ENCODE results near the gene ANKZF1. TPM values are rescaled to one million over a fixed set of nuclear protein-coding genes. Genes with fewer than 3 reads are reported as not detected.

ANKZF1 gene
- total and polyA plus RNA-seq, 10 of the 15 experiments (the other 5 are each of a cell fraction or from before 2014, with no cell fraction given) = 3.1 to 104 (median 35.0) TPM

DNA sequence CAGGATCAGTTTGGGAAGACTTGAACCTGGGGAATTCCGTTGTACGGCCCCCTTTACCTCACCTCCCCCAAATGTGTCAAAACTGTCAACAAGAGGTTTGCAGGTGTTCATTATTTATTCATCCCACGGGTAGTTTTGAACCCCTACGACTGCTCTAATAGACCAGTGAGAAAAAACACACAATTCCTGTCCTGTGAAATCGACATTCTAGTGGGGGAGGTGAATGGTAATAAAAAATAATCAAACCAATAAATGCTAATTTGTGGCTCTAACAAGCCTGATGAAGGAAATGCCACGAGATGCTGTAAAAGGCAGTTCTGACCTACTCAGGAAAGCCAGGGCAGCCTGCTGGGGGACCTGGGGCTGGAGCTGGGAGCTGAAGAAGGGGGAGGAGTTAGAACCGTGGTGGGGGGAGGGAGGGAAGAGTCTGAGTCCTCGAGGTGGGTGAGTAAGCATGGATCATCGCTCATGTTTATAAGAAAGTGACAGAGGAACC is 49.1 kb downstream of the ANKZF1 start (continued):
- TF ChIP-seq SP1 (IDR thresholded peaks at IDR 0.05; ENCODE audit: low read depth, low read length) = no peak
- TF ChIP-seq, protein P1, sequence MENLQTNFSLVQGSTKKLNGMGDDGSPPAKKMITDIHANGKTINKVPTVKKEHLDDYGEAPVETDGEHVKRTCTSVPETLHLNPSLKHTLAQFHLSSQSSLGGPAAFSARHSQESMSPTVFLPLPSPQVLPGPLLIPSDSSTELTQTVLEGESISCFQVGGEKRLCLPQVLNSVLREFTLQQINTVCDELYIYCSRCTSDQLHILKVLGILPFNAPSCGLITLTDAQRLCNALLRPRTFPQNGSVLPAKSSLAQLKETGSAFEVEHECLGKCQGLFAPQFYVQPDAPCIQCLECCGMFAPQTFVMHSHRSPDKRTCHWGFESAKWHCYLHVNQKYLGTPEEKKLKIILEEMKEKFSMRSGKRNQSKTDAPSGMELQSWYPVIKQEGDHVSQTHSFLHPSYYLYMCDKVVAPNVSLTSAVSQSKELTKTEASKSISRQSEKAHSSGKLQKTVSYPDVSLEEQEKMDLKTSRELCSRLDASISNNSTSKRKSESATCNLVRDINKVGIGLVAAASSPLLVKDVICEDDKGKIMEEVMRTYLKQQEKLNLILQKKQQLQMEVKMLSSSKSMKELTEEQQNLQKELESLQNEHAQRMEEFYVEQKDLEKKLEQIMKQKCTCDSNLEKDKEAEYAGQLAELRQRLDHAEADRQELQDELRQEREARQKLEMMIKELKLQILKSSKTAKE (IDR thresholded peaks at IDR 0.05; ENCODE audit: low read depth, poor library complexity, severe bottlenecking) = peak; percentile 24
- TF ChIP-seq IRF4 (IDR thresholded peaks at IDR 0.05; ENCODE audit: low read depth, low read length) = no peak
- no peak for TF ChIP-seq SREBF2 (IDR thresholded peaks at IDR 0.05; ENCODE audit: low read length)
- TF ChIP-seq KAT2A (conservative IDR thresholded peaks at IDR 0.05; ENCODE audit: control insufficient read depth, low read depth, low read length) = no peak
- no peak for TF ChIP-seq CBX5 (IDR thresholded peaks at IDR 0.05; ENCODE audit: low read depth)
- TF ChIP-seq, protein P2, sequence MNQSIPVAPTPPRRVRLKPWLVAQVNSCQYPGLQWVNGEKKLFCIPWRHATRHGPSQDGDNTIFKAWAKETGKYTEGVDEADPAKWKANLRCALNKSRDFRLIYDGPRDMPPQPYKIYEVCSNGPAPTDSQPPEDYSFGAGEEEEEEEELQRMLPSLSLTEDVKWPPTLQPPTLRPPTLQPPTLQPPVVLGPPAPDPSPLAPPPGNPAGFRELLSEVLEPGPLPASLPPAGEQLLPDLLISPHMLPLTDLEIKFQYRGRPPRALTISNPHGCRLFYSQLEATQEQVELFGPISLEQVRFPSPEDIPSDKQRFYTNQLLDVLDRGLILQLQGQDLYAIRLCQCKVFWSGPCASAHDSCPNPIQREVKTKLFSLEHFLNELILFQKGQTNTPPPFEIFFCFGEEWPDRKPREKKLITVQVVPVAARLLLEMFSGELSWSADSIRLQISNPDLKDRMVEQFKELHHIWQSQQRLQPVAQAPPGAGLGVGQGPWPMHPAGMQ (IDR thresholded peaks at IDR 0.05; ENCODE audit: borderline replicate concordance) = no peak
- TF ChIP-seq TCF7 (IDR thresholded peaks at IDR 0.05; ENCODE audit: borderline replicate concordance) = no peak
- no peak for TF ChIP-seq SMC3 (IDR thresholded peaks at IDR 0.05; ENCODE audit: borderline replicate concordance, low read length)
- TF ChIP-seq ZNF207 (IDR thresholded peaks at IDR 0.05; ENCODE audit: borderline replicate concordance) = no peak
- TF ChIP-seq CHD1 (IDR thresholded peaks at IDR 0.05; ENCODE audit: low read depth, low read length) = no peak
- TF ChIP-seq SUZ12 (IDR thresholded peaks at IDR 0.05; ENCODE audit: unreplicated experiment) = no peak
- TF ChIP-seq ZNF384 (IDR thresholded peaks at IDR 0.05; ENCODE audit: borderline replicate concordance, low read depth, low read length) = no peak
- no peak for TF ChIP-seq EZH2 (IDR thresholded peaks at IDR 0.05; ENCODE audit: borderline replicate concordance, control insufficient read depth, low read depth, low read length)
- TF ChIP-seq, protein P3, sequence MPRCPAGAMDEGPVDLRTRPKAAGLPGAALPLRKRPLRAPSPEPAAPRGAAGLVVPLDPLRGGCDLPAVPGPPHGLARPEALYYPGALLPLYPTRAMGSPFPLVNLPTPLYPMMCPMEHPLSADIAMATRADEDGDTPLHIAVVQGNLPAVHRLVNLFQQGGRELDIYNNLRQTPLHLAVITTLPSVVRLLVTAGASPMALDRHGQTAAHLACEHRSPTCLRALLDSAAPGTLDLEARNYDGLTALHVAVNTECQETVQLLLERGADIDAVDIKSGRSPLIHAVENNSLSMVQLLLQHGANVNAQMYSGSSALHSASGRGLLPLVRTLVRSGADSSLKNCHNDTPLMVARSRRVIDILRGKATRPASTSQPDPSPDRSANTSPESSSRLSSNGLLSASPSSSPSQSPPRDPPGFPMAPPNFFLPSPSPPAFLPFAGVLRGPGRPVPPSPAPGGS (IDR thresholded peaks at IDR 0.05; ENCODE audit: borderline replicate concordance, insufficient read depth, low read depth, low read length, poor library complexity, severe bottlenecking) = no peak
- no peak for TF ChIP-seq BRCA1 (IDR thresholded peaks at IDR 0.05; ENCODE audit: low read depth, low read length)
- TF ChIP-seq, protein P4, sequence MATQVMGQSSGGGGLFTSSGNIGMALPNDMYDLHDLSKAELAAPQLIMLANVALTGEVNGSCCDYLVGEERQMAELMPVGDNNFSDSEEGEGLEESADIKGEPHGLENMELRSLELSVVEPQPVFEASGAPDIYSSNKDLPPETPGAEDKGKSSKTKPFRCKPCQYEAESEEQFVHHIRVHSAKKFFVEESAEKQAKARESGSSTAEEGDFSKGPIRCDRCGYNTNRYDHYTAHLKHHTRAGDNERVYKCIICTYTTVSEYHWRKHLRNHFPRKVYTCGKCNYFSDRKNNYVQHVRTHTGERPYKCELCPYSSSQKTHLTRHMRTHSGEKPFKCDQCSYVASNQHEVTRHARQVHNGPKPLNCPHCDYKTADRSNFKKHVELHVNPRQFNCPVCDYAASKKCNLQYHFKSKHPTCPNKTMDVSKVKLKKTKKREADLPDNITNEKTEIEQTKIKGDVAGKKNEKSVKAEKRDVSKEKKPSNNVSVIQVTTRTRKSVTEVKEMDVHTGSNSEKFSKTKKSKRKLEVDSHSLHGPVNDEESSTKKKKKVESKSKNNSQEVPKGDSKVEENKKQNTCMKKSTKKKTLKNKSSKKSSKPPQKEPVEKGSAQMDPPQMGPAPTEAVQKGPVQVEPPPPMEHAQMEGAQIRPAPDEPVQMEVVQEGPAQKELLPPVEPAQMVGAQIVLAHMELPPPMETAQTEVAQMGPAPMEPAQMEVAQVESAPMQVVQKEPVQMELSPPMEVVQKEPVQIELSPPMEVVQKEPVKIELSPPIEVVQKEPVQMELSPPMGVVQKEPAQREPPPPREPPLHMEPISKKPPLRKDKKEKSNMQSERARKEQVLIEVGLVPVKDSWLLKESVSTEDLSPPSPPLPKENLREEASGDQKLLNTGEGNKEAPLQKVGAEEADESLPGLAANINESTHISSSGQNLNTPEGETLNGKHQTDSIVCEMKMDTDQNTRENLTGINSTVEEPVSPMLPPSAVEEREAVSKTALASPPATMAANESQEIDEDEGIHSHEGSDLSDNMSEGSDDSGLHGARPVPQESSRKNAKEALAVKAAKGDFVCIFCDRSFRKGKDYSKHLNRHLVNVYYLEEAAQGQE (IDR thresholded peaks at IDR 0.05; ENCODE audit: low read depth, low read length) = no peak
- no peak for TF ChIP-seq ZNF217 (IDR thresholded peaks at IDR 0.05)
- TF ChIP-seq CEBPZ (IDR thresholded peaks at IDR 0.05; ENCODE audit: low read depth, low read length) = no peak
